Measurements from ENCODE around the gene MYOM3.

DNA sequence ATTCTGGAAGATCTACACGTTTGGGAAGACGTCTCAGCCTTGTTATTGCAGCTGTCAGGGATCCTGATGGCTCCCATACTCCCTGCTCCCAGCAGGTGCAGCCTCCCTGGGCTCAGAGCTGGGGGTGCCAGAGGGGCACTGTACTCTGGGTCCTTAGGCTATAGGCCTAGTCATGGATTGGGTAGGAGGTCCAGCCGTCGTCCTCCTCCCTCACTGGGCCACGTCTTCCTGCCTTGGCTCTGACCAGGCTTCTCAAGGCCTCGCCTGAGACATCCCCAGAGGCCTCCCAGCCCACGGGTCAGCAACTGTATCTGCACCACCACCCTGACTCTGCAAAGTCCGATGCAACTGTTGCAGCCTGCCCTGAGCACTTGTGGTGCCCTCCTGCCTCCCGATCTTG is 18.2 kb downstream of the MYOM3 start:
- no peak for TF ChIP-seq EGR1 (IDR thresholded peaks at IDR 0.05; ENCODE audit: low read depth)
- TF ChIP-seq, protein P1, sequence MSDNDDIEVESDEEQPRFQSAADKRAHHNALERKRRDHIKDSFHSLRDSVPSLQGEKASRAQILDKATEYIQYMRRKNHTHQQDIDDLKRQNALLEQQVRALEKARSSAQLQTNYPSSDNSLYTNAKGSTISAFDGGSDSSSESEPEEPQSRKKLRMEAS (IDR thresholded peaks at IDR 0.05), result no peak
- no peak for TF ChIP-seq EZH2 (IDR thresholded peaks at IDR 0.05)
- TF ChIP-seq, protein P2, sequence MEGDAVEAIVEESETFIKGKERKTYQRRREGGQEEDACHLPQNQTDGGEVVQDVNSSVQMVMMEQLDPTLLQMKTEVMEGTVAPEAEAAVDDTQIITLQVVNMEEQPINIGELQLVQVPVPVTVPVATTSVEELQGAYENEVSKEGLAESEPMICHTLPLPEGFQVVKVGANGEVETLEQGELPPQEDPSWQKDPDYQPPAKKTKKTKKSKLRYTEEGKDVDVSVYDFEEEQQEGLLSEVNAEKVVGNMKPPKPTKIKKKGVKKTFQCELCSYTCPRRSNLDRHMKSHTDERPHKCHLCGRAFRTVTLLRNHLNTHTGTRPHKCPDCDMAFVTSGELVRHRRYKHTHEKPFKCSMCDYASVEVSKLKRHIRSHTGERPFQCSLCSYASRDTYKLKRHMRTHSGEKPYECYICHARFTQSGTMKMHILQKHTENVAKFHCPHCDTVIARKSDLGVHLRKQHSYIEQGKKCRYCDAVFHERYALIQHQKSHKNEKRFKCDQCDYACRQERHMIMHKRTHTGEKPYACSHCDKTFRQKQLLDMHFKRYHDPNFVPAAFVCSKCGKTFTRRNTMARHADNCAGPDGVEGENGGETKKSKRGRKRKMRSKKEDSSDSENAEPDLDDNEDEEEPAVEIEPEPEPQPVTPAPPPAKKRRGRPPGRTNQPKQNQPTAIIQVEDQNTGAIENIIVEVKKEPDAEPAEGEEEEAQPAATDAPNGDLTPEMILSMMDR (IDR thresholded peaks at IDR 0.05 in 2 of 3, conservative IDR thresholded peaks at IDR 0.05 in 1 of 3; ENCODE audit: borderline replicate concordance in 1 of 3, insufficient read depth in 1 of 3, low read depth in 2 of 3, low read length in 2 of 3), result no peak
- TF ChIP-seq YY1 (IDR thresholded peaks at IDR 0.05; ENCODE audit: extremely low read depth, insufficient replicate concordance, low read depth, low read length), result no peak
- no peak for TF ChIP-seq JUND (IDR thresholded peaks at IDR 0.05)
